NCI-H345 (cell line): Measurements from ENCODE around the gene PHPT1.
"Not testable (repeated sequence)": the region's sequence is repeated elsewhere in the genome, so short reads cannot be mapped to it uniquely, and the experiment has no call there.

ENCODE experiments used
- DNase-seq: peaks from one replicate; lab custom pipeline; 2025; lab: John Stamatoyannopoulos, UW

Gene PHPT1

GRCh38 chr9:136837146-136837855, 11.9 kb upstream of the PHPT1 start:
- DNase-seq = no peak

DNA sequence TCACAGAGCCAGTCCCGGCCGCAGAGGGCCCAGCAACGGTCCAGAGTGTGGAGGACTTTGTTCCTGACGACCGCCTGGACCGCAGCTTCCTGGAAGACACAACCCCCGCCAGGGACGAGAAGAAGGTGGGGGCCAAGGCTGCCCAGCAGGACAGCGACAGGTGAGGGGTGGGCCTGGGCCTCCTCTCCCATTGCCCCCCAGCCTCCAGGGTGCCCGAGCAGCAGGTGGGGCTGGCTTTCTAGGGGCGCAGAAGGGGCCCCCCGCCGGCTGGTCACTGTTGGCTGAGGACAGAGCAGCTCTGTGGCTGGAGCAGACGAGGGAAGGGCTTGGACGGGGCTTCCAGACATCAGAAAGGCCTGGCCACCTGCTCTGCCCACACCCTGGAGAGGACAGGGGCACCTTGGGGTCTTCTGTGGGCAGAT, 11.3 kb upstream of the PHPT1 start:
- not testable (repeated sequence) for DNase-seq

DNA sequence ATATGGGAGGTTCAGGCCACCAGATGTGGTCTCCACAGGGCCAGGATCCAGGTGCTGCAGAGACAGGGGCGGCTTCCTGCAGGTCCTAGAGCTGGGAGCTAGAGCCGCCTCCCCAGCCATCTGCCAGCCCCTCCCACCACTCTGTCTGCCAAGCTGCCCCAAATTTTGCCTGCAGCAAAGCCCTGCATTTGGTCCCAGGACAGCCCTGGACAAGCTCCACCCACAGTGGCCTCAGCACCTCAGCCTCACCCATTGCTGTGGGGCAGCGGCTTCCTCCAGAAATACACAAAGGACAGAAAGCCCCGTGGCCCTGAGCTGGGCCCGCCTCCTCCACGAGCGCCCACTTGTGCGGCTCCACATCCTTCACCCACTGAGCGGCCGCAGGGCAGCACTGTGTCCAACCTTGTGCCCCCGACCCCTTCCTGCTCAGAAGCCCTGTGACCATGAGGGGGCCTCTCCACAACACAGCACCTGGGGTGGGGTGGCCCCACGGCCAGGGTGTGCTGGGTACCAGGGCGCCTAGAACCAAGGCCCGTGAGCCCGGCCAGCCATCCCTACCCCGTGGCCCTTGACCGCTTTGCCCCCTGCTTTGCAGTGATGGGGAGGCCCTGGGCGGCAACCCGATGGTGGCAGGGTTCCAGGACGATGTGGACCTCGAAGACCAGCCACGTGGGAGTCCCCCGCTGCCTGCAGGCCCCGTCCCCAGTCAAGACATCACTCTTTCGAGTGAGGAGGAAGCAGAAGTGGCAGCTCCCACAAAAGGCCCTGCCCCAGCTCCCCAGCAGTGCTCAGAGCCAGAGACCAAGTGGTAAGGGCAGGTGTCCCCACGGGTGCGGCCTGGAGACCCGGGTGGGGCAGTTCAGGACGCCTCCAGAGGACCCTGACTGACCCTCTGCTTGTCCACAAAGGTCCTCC, 10.6 kb upstream of the PHPT1 start:
- DNase-seq = no peak

GRCh38 chr9:136839229-136840139, 9.7 kb upstream of the PHPT1 start:
- DNase-seq = no peak

- DNase-seq = no peak
Observed at GRCh38 chr9:136840140-136840876, 8.9 kb upstream of the PHPT1 start.

DNA sequence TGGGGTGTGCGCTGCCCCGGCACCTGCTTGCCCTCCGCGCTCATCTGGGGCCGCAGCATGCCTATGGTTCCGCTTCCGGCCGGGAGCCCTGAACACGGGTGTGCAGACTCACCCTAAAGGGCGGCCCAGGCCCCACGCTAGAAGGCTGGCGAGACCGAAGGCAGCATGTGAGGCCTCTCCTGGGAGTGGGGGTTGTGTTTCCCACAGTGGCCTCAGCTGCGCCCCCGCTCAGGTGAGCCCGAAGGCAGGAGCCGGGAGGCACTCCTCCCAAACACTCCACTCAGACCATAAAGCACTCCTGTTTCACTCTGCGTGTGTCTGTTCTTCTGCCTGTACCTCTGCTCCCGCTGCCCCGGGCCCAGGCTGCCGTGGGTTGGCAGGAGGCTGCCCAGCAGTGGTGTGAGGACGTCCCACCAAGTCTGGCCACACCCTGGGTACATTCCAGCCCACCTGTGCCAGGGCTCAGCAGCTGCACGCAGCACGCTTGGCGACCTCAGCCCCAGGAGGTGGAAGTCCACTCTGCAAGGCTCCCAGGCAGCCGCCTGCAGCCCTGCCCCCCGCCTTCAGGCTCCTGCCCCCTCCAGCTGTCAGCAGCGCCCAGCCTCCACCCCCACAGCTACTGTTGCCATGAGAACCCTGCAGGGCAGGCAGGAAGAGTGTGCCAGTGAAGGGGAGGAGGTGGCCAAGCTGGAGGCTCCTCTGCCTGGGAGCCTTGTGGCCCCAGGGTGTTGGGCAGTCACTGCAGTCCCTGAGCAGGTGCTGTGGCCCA, 8.1 kb upstream of the PHPT1 start:
- DNase-seq = peak; percentile 87

DNA sequence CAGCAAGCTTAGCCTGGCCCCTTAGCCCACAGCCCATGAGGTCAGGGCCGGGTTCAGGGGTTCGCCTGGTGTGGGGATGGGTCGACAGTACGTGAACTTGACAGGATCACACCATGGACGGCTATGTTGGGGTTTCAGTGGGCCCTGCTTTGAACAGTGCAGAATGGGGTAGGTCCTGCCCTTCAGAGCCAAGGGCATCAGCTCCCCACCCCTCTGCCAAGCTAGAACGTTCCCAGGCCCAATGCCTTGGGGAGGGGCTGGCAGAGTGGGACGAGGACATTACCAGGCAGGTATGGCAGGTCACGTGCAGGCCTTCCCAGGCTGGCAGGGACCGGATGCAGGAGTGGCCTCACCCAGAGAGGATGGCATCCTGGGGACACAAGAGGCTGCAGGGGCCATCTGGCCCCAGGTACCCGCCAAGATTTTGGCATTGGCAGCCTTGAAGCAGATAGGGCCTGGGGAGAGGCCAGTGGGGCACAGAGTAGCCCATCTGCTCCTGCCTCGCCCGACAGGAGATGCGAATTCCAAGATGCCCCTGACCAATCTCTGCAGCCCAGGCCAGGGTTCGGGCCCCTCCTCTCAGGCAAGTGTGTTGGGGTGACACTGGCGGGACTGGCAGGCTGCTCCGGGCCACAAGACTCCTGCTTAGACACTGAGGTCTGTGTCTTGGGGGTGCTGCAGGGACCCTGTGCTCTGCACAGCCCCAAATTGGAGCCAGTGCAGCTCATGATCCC, 7.4 kb upstream of the PHPT1 start:
- DNase-seq = peak; percentile 74

GRCh38 chr9:136842380-136842948, 6.7 kb upstream of the PHPT1 start, which contains the start of gene AJM1:
TSS of gene AJM1 (plus strand) at chr9:136842478. CDS start at chr9:136844415, 1,937 bp downstream.
- peak; percentile 85 for DNase-seq

- DNase-seq = not testable (repeated sequence)
Observed at GRCh38 chr9:136843159-136843800, 5.9 kb upstream of the PHPT1 start.

DNA sequence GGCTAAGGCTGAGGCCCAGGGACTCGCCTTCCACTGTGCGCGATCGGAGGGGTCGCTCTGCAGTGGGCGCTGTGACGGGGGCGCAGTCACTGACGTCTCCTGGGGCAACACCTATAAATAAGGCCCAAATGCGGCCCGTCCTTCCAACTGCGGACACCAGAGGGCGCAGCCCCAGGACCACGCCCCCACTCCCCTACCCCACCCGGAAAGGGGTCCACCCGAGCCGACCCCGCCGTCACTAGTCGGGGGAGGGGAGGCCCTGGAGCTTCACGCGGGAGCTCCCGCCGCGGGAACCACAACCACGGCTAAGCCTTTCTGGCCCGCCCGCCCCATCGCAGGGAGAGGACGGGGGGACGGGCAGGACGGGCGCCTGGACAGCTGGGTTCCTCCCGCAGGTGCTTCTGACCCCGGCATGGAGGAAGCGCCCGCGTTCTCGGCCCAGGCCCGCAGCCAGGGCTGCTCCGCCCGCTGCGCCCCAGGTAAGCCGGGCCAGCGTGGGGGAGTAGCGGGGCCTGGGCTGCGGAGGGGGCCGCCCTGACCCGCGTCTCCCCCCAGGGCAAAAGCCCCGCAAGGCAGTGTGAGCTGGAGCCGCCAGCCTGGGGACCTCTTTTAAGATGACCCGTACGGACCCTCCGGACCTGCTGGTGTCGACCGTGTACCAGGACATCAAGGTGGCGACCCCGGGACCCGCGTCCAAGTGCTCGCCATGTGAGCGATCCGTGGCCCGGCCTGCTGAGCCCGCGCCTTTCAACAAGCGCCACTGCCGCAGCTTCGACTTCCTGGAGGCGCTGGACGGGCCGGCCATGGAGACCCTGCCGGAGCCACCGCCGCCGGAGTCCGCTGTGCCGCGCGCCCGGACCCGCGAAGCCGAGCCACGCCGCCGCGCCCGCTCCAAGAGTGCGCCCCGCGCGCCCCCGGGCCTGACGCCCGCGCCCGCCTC, 5.1 kb upstream of the PHPT1 start:
- DNase-seq = peak; percentile 33

- no peak for DNase-seq
Observed at GRCh38 chr9:136844761-136845464, 4.3 kb upstream of the PHPT1 start.

- no peak for DNase-seq
Observed at GRCh38 chr9:136845465-136846260, 3.5 kb upstream of the PHPT1 start.

DNA sequence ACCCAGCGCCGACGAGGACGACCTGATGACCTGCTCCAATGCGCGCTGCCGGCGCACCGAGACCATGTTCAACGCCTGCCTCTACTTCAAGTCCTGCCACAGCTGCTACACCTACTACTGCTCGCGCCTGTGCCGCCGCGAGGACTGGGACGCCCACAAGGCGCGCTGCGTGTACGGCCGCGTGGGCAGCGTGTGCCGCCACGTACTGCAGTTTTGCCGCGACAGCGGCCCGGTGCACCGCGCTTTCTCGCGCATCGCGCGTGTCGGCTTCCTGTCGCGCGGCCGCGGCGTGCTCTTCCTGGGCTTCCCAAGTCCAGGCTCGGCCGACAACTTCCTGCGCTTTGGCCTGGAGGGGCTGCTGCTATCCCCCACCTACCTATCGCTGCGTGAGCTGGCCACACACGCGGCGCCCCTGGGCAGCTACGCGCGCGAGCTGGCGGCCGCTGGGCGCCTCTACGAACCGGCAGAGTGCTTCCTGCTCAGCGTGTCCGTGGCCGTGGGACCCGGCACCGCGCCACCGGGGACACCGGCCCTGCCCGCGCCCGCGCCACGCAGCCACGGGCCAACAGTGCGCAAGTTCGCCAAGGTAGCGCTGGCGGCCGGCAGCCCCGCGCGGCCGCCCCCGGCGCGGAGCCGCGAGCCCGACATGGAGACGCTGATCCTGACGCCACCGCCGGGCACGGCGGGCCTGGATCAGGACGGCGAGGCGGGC, 2.7 kb upstream of the PHPT1 start:
- no peak for DNase-seq

- DNase-seq = peak; percentile 50
Observed at GRCh38 chr9:136847088-136847825, 2.0 kb upstream of the PHPT1 start.

DNA sequence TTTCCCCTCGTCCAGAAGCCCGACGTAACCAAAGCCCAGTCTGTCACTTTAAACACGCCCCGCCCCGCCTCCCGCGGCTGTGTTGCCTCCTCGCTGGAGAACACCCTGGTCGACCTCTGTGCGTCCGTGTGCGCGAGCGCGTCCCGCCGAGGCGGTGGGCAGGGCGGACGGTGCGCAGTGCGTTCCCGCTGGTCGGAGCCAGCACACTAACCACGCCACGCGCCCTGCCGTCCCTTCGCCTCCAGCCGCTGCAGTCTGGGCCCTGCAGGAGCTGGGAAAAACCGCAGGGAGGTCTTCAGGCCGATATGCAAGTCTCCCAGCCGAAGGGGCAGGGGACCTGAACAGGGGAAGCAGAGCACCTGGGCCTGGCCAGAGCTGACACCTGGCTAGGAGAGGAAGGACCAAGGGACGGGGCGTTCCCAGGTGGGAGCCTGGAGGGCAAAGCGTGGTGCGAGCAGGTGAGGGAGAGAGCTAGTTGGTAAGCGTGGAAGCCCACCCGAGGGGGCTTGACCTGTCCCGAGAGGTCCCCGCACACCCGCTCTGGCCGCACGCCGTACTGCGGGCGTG, 1.3 kb upstream of the PHPT1 start:
- peak; percentile 80 for DNase-seq
